HL-60 (cell line): ENCODE results near the gene CHTOP.

ENCODE experiments used
- CTCF ChIP-seq: IDR thresholded peaks from one replicate; pipeline ENCODE4 v1.5.1; 2011; ENCODE audit warnings: low read length, control low read depth, inconsistent platforms; ENCODE audit not compliant: insufficient read depth
- GABPA ChIP-seq: IDR thresholded peaks from 2 replicates; pipeline ENCODE4 v1.6.1; 2012; ENCODE audit warnings: low read depth
- TF ChIP-seq, protein P1 (sequence below): IDR thresholded peaks from 2 replicates; pipeline ENCODE4 v1.6.1; 2012; ENCODE audit warnings: low read depth; ENCODE audit not compliant: insufficient replicate concordance

DNA sequence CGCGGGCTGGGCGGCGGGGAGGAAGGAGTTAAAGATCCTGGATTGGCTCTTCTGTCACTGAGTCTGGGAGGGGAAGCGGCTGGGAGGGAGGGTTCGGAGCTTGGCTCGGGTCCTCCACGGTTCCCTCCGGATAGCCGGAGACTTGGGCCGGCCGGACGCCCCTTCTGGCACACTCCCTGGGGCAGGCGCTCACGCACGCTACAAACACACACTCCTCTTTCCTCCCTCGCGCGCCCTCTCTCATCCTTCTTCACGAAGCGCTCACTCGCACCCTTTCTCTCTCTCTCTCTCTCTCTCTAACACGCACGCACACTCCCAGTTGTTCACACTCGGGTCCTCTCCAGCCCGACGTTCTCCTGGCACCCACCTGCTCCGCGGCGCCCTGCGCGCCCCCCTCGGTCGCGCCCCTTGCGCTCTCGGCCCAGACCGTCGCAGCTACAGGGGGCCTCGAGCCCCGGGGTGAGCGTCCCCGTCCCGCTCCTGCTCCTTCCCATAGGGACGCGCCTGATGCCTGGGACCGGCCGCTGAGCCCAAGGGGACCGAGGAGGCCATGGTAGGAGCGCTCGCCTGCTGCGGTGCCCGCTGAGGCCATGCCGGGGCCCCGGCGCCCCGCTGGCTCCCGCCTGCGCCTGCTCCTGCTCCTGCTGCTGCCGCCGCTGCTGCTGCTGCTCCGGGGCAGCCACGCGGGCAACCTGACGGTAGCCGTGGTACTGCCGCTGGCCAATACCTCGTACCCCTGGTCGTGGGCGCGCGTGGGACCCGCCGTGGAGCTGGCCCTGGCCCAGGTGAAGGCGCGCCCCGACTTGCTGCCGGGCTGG is 44.9 kb downstream of the CHTOP start, which contains the start of gene NPR1:
- TF ChIP-seq CTCF = no peak
- TF ChIP-seq GABPA = no peak
- TF ChIP-seq, protein P1, sequence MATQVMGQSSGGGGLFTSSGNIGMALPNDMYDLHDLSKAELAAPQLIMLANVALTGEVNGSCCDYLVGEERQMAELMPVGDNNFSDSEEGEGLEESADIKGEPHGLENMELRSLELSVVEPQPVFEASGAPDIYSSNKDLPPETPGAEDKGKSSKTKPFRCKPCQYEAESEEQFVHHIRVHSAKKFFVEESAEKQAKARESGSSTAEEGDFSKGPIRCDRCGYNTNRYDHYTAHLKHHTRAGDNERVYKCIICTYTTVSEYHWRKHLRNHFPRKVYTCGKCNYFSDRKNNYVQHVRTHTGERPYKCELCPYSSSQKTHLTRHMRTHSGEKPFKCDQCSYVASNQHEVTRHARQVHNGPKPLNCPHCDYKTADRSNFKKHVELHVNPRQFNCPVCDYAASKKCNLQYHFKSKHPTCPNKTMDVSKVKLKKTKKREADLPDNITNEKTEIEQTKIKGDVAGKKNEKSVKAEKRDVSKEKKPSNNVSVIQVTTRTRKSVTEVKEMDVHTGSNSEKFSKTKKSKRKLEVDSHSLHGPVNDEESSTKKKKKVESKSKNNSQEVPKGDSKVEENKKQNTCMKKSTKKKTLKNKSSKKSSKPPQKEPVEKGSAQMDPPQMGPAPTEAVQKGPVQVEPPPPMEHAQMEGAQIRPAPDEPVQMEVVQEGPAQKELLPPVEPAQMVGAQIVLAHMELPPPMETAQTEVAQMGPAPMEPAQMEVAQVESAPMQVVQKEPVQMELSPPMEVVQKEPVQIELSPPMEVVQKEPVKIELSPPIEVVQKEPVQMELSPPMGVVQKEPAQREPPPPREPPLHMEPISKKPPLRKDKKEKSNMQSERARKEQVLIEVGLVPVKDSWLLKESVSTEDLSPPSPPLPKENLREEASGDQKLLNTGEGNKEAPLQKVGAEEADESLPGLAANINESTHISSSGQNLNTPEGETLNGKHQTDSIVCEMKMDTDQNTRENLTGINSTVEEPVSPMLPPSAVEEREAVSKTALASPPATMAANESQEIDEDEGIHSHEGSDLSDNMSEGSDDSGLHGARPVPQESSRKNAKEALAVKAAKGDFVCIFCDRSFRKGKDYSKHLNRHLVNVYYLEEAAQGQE = no peak
